Transverse colon (tissue), 4 donors: ENCODE measurements around the gene GNA12. TPM values are rescaled to one million over a fixed set of nuclear protein-coding genes. Genes with fewer than 3 reads are reported as not detected.

Experiments used
- DNase-seq: peaks from one replicate; pipeline ENCODE4 v3.0.0-alpha.2; 2019
- H3K27ac ChIP-seq, 4 donors: fragments of 200-600 bp; sonication (generic); 2 replicates each; pipeline ENCODE4 v1.5.1; 2016 to 2018; ENCODE audit warnings: inconsistent platforms in 4 of 4
- H3K27me3 ChIP-seq: fragments of 200-600 bp; sonication (generic); 2 replicates; pipeline ENCODE4 v1.5.1; 2017; ENCODE audit warnings: inconsistent platforms
- H3K36me3 ChIP-seq, 4 donors: fragments of 200-600 bp; sonication (generic); 2 replicates each; pipeline ENCODE4 v1.5.1; 2017 to 2019; ENCODE audit warnings: inconsistent platforms in 4 of 4
- H3K4me1 ChIP-seq, 4 donors: fragments of 200-600 bp; sonication (generic); 2 replicates each; pipeline ENCODE4 v1.5.1; 2017 to 2020; ENCODE audit warnings: inconsistent platforms in 4 of 4
- H3K4me3 ChIP-seq, 4 donors: fragments of 200-600 bp; sonication (generic); 1 replicate in 1 of 4; 2 replicates in 3 of 4; pipeline versions ENCODE4 v1.5.1 to v1.6.1; 2017 to 2019; ENCODE audit warnings: inconsistent platforms in 4 of 4
- H3K9me3 ChIP-seq, 2 donors: fragments of 200-600 bp; sonication (generic); 2 replicates each; pipeline ENCODE4 v1.5.1; 2017 to 2019; ENCODE audit warnings: inconsistent platforms in 2 of 2
- CTCF ChIP-seq, 5 experiments: fragments of 200-600 bp in 3 of 5; fragments of 450-650 bp in 2 of 5; sonication (generic) in 3 of 5; IDR thresholded peaks; 1 replicate in 2 of 5; 2 replicates in 3 of 5; pipeline ENCODE4 v1.5.1; 2016 to 2017; ENCODE audit warnings: antibody characterized with exemption in 5 of 5, inconsistent platforms in 3 of 5, mild to moderate bottlenecking in 2 of 5, moderate library complexity in 1 of 5
- EP300 ChIP-seq: sonication (generic); formaldehyde crosslinking; IDR thresholded peaks from one replicate; pipeline ENCODE4 v1.6.1; 2017; ENCODE audit warnings: antibody characterized with exemption, low read depth
- POLR2A ChIP-seq: fragments of 450-650 bp; IDR thresholded peaks from one replicate; pipeline ENCODE4 v1.6.1; 2016; ENCODE audit warnings: antibody characterized with exemption, mild to moderate bottlenecking, moderate library complexity
- POLR2AphosphoS5 ChIP-seq, 3 donors: sonication (generic); formaldehyde crosslinking; IDR thresholded peaks; one replicate each; pipeline ENCODE4 v1.6.1; 2016; ENCODE audit warnings: antibody characterized with exemption in 3 of 3
- WGBS, 2 donors: methylation state at CpG; one replicate each; pipeline ENCODE4 v1.1.5; 2018; ENCODE audit warnings: low coverage in 1 of 2; 5-methylcytosine and 5-hydroxymethylcytosine counted together
- in situ Hi-C, 4 donors: fragments of 200-750 bp; cut with MboI; loops; one replicate each; pipeline versions ENCODE4 v1.15.0 to v1.15.1; 2017; ENCODE audit warnings: low sequenced_read_pairs in 3 of 4, low pct_ligation_motif_present in 1 of 4, low pct_unique_long_range_greater_than_20kb in 1 of 4
- intact Hi-C: fragments of 100-400 bp; cut with DNase I; formaldehyde crosslinking; loops from one replicate; pipeline ENCODE4 v1.15.1; 2023; ENCODE audit warnings: low total_unique reads
- total RNA-seq, 4 donors: library from RNA; depleted of rRNA; stranded (reverse); fragments of >200 nt; gene quantifications; one replicate each; pipeline ENCODE4 v1.1.0, GENCODE V29; 2016

GNA12 gene
- total RNA-seq, 4 donors from 2014 or later = 18.9 to 39.6 (median 22.2) TPM

GRCh38 chr7:2843711-2844152 lies 376 bp downstream of the GNA12 start:
- intact Hi-C loops = no loop called here

GRCh38 chr7:2843191-2843685 lies 870 bp downstream of the GNA12 start:
- peaks cover 8 to 56% (median 23%) of the 10 kb centered on the region in 4 donors for H3K4me1 ChIP-seq
- TF ChIP-seq POLR2AphosphoS5 (IDR thresholded peaks at IDR 0.05) (no peak), EP300 (no peak), CTCF (IDR thresholded peaks at IDR 0.05) (no peak), POLR2A (no peak)
- peak overlapping the region; percentile 62 to 82 (median 79) for H3K4me3 ChIP-seq
- intact Hi-C loops = no loop called here
- no peaks in the 10 kb centered on the region for H3K9me3 ChIP-seq
- in situ Hi-C loops = no loop called here
- no peaks in the 10 kb centered on the region for H3K36me3 ChIP-seq
- H3K27ac ChIP-seq = peak overlapping the region; percentile 70 to 83 (median 76)
- no peak for DNase-seq
- H3K27me3 ChIP-seq = no peaks in the 10 kb centered on the region
- WGBS, 2 donors = 64% methylated on average over 10 of the region's 15 CpGs; no CpG with 5 or more reads in 1 of the 2 donors

More at GRCh38 chr7:2843711-2844152, 376 bp downstream of the GNA12 start:
- Histone ChIP-seq H3K4me1 (peaks cover 8 to 51% (median 23%) of the 10 kb centered on the region in 4 donors), H3K36me3 (no peaks in the 10 kb centered on the region), H3K4me3 (peak overlapping the region; percentile 62 to 82 (median 79)), H3K9me3 (no peaks in the 10 kb centered on the region), H3K27me3 (no peaks in the 10 kb centered on the region), H3K27ac (peak overlapping the region; percentile 70 to 83 (median 76))
- peak; percentile 48 for DNase-seq
- WGBS, 2 donors = 1% methylated on average over 37 of the region's 64 CpGs; no CpG with 5 or more reads in 1 of the 2 donors
- in situ Hi-C loops = no loop called here
- TF ChIP-seq EP300 (no peak), POLR2A (no peak), CTCF (IDR thresholded peaks at IDR 0.05) (no peak), POLR2AphosphoS5 (IDR thresholded peaks at IDR 0.05) (no peak)

GRCh38 chr7:2841907-2842306 lies 2.2 kb downstream of the GNA12 start:
- no peak overlapping the region for H3K4me3 ChIP-seq
- H3K27me3 ChIP-seq = no peaks in the 10 kb centered on the region
- no peak for TF ChIP-seq POLR2AphosphoS5 (IDR thresholded peaks at IDR 0.05)
- no peak for TF ChIP-seq CTCF (IDR thresholded peaks at IDR 0.05)
- no peak for TF ChIP-seq EP300
- no peak for TF ChIP-seq POLR2A
- no peaks in the 10 kb centered on the region for H3K9me3 ChIP-seq
- H3K27ac ChIP-seq = peak overlapping the region in 3 of 4 donors; percentile 22 to 83 (median 71)
- peaks cover 8 to 66% (median 24%) of the 10 kb centered on the region in 4 donors for H3K4me1 ChIP-seq
- intact Hi-C loops = no loop called here
- in situ Hi-C loops = no loop called here
- WGBS, 2 donors = 88 to 97% methylated on average over 4 to 5 of the region's 5 CpGs
- DNase-seq = no peak
- no peaks in the 10 kb centered on the region for H3K36me3 ChIP-seq

GRCh38 chr7:2840458-2840857 lies 3.6 kb downstream of the GNA12 start:
- no peak for TF ChIP-seq POLR2A
- no peak for TF ChIP-seq POLR2AphosphoS5 (IDR thresholded peaks at IDR 0.05)
- no peak for TF ChIP-seq CTCF (IDR thresholded peaks at IDR 0.05)
- TF ChIP-seq EP300 = no peak
- Histone ChIP-seq H3K4me1 (peaks cover 8 to 67% (median 24%) of the 10 kb centered on the region in 4 donors), H3K9me3 (no peaks in the 10 kb centered on the region), H3K36me3 (no peaks in the 10 kb centered on the region), H3K27me3 (no peaks in the 10 kb centered on the region), H3K27ac (peak overlapping the region in 1 of 4 donors; percentile 83), H3K4me3 (no peak overlapping the region)
- DNase-seq = no peak
- in situ Hi-C loops (no loop called here), intact Hi-C loops (no loop called here)
- 95 to 98% methylated on average over 3 to 4 of the region's 4 CpGs for WGBS, 2 donors
